ENCODE measurements around the gene MCF2L. TPM values are rescaled to one million over a fixed set of nuclear protein-coding genes. Genes with fewer than 3 reads are reported as not detected.
A peak's percentile ranks its signal among the peaks of the same experiment; 100 is the strongest.

Gene MCF2L
- total and polyA plus RNA-seq, 12 donors = 29.6 to 99.8 (median 45.3) TPM

DNA sequence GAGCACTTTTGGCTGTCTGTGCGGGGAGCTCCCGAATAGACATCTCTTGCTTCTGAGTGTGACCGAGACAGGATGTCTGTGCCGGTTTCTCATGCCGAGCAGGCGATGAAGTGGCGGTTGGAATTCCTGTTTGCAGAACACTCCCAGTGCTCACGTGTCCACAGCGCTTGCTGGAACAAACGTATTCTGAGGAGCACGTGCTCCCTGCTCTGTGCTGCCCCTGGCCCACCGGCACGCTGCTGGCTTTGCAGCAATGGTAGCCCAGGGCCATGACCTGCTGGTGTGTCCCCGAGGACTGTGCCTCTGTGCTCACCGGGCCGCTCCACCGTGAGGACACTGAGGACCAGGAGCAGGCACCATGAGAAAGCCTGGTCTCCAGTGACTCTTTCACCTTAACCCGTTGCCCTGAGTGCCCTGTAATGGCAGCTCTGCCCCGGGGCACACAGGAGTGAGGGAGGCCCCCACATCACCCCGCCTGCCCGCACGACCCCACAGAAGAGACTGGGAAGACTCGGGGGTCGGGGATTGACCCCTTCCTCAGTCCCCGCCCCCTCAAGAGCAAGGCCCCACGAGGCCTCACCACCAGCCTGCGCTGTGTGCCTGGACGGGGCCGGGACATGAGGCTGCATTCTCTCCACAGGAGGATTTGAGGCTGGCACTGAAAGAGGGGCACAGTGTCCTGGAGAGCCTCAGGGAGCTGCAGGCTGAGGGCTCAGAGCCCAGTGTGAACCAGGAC, 96.6 kb downstream of the MCF2L start:
- no peaks in the 10 kb centered on the region for H3K9me3 ChIP-seq
- intact Hi-C loops (cut with DNase I) = no loop called here
- H3K27me3 ChIP-seq = no peaks in the 10 kb centered on the region
- WGBS, 2 donors = 82 to 89% methylated on average over 29 of the region's 29 CpGs
- no peak overlapping the region for H3K27ac ChIP-seq
- no peak overlapping the region for H3K4me3 ChIP-seq
- DNase-seq (peak in 1 of 2 donors; percentile 11), ATAC-seq (peak in 5 of 8 donors; percentile 3 to 32 (median 23))
- H3K36me3 ChIP-seq = peaks cover 0 to 64% (median 0%) of the 10 kb centered on the region in 9 donors
- TF ChIP-seq, protein P1, sequence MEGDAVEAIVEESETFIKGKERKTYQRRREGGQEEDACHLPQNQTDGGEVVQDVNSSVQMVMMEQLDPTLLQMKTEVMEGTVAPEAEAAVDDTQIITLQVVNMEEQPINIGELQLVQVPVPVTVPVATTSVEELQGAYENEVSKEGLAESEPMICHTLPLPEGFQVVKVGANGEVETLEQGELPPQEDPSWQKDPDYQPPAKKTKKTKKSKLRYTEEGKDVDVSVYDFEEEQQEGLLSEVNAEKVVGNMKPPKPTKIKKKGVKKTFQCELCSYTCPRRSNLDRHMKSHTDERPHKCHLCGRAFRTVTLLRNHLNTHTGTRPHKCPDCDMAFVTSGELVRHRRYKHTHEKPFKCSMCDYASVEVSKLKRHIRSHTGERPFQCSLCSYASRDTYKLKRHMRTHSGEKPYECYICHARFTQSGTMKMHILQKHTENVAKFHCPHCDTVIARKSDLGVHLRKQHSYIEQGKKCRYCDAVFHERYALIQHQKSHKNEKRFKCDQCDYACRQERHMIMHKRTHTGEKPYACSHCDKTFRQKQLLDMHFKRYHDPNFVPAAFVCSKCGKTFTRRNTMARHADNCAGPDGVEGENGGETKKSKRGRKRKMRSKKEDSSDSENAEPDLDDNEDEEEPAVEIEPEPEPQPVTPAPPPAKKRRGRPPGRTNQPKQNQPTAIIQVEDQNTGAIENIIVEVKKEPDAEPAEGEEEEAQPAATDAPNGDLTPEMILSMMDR (IDR thresholded peaks at IDR 0.05) = no peak
- H3K4me1 ChIP-seq = no peaks in the 10 kb centered on the region

DNA sequence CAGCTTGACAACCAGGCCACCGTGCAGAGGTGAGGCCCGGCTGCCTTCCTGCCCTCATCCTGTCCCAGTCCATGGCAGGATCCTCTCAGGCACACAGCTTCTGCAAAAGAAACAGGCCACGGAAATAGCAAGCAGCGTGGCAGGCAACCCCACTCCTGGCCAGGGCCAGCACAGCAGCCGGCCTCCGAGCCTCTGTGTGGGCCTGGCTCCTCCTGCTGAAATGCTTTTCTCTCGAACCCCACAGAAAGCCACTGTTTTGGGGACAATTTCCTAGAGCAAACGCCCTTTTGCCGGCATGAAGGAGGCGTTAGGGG, 97.1 kb downstream of the MCF2L start:
- TF ChIP-seq, protein P1 (IDR thresholded peaks at IDR 0.05) = no peak
- no peak overlapping the region for H3K4me3 ChIP-seq
- H3K27ac ChIP-seq = no peak overlapping the region
- no peak for DNase-seq
- intact Hi-C loops (cut with DNase I) = no loop called here
- H3K36me3 ChIP-seq = peaks cover 0 to 64% (median 0%) of the 10 kb centered on the region in 9 donors
- H3K27me3 ChIP-seq = no peaks in the 10 kb centered on the region
- H3K4me1 ChIP-seq = no peaks in the 10 kb centered on the region
- 91 to 93% methylated on average over 10 of the region's 10 CpGs for WGBS, 2 donors
- H3K9me3 ChIP-seq = no peaks in the 10 kb centered on the region
- no peak for ATAC-seq

DNA sequence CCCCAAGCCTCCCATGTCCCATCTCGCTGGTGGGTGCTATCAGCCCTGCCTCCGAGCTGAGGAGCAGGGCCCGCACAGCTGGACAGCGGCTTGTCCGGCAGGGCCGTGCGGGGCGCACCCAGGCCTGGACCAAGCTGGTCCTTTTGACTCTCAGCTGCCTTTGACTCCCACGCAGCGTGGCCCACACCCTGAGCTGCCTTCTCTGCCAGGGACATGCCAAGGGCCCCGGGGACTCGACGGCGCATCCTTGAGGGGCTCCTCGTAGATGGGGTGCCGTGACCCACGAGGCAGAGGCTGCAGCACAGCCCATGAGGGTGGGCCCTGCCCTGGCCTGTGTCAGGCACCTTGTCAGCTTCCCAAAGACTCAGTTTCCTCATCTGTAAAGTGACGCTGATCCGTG, 97.7 kb downstream of the MCF2L start:
- WGBS, 2 donors = 94 to 96% methylated on average over 19 of the region's 19 CpGs
- H3K36me3 ChIP-seq = peaks cover 0 to 67% (median 0%) of the 10 kb centered on the region in 9 donors
- intact Hi-C loops (cut with DNase I) = no loop called here
- DNase-seq (peak in 1 of 2 donors; percentile 6), ATAC-seq (peak in 2 of 8 donors; percentile 9 to 43)
- no peak overlapping the region for H3K27ac ChIP-seq
- H3K9me3 ChIP-seq = no peaks in the 10 kb centered on the region
- H3K4me1 ChIP-seq = no peaks in the 10 kb centered on the region
- TF ChIP-seq, protein P1 (IDR thresholded peaks at IDR 0.05) = no peak
- no peak overlapping the region for H3K4me3 ChIP-seq
- H3K27me3 ChIP-seq = no peaks in the 10 kb centered on the region

DNA sequence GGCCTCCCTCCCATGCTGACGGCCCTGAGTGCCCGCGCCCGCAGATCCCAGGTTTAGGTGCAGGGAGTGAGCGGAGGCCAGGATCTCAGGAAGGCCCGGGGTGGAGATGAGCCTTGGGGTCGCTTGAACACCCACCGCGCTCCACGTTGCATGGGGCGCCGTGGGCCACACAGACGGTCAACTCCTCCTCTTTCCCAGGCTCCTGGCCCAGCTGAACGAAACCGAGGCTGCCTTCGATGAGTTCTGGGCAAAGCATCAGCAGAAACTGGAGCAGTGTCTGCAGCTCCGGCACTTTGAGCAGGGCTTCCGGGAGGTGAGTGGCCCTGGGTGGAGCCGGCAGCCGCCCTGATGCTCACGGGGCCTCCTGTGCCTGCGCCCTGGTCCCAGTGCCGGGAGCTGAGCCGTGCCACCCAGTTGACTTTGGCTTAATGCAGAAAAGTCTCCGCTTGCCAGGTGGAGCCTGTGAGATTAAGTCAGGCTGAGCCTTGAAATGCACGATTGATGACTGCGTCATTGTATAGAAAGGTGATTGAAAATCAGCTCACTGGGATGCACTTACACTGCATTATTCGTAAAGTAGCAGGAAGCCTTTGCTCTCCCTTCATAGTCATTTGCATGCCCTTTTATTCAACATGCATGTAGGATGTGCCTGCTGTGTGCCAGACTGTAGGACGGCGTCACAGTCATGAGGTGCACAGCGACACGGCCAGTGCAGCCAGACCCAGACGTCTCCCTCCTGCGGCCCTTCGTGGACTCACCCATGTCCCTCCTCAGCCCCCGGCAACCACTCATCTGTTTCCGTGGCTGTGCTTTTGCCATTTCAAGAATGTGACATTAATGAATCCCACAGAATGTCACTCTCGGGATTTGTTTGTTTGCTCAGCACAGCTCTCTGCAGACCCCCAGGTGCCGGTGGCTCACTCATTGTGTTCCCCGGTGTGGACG, 101.1 kb downstream of the MCF2L start:
- ATAC-seq = peak in 1 of 8 donors; percentile 21
- TF ChIP-seq, protein P1 (IDR thresholded peaks at IDR 0.05) = no peak
- Histone ChIP-seq H3K27me3 (no peaks in the 10 kb centered on the region), H3K27ac (no peak overlapping the region), H3K4me1 (no peaks in the 10 kb centered on the region), H3K4me3 (no peak overlapping the region), H3K36me3 (peaks cover 0 to 74% (median 5%) of the 10 kb centered on the region in 9 donors), H3K9me3 (no peaks in the 10 kb centered on the region)
- intact Hi-C loops (cut with DNase I) = no loop called here
- DNase-seq = peak in 1 of 2 donors; percentile 3
- WGBS, 2 donors = 88 to 89% methylated on average over 41 of the region's 41 CpGs
